SK-N-SH treated with all-trans-retinoic acid at 6 μM for 48 hours (cell line): ENCODE data around the gene SENP3.

Experiments used
- ATAC-seq: fragments of 200-7000 bp; cut with Tn5 transposase; 3 replicates; pipeline ENCODE4 v1.9.1; 2020; ENCODE audit warnings: mild to moderate bottlenecking, moderate library complexity
- ARNTL ChIP-seq: fragments of 450-650 bp; formaldehyde crosslinking; IDR thresholded peaks from 2 replicates; pipeline ENCODE4 v1.5.0; 2020; ENCODE audit warnings: low read depth, mild to moderate bottlenecking, moderate library complexity, borderline replicate concordance
- SNAI2 ChIP-seq: fragments of 250-450 bp; sonication (Bioruptor Pico); IDR thresholded peaks from 2 replicates; pipeline ENCODE4 v1.5.0; 2020; ENCODE audit warnings: mild to moderate bottlenecking, moderate library complexity
- ZNF565 ChIP-seq: fragments of 450-650 bp; formaldehyde crosslinking; conservative IDR thresholded peaks from 2 replicates; pipeline ENCODE4 v1.5.0; 2020; ENCODE audit warnings: low read depth, mild to moderate bottlenecking, moderate library complexity
- TF ChIP-seq, protein P1 (sequence below): fragments of 250-450 bp; sonication (Bioruptor Pico); IDR thresholded peaks from 2 replicates; pipeline ENCODE4 v1.8.0; 2021; ENCODE audit warnings: low read depth, mild to moderate bottlenecking, moderate library complexity, borderline replicate concordance
- TF ChIP-seq, protein P2 (sequence below): fragments of 250-450 bp; sonication (Bioruptor Pico); IDR thresholded peaks from 2 replicates; pipeline ENCODE4 v1.5.1; 2020; ENCODE audit warnings: low read depth, mild to moderate bottlenecking, moderate library complexity
- TF ChIP-seq, protein P3 (sequence below): fragments of 250-450 bp; sonication (Bioruptor Pico); IDR thresholded peaks from 2 replicates; pipeline ENCODE4 v1.8.0; 2020; ENCODE audit warnings: mild to moderate bottlenecking, moderate library complexity, borderline replicate concordance

Gene SENP3

DNA sequence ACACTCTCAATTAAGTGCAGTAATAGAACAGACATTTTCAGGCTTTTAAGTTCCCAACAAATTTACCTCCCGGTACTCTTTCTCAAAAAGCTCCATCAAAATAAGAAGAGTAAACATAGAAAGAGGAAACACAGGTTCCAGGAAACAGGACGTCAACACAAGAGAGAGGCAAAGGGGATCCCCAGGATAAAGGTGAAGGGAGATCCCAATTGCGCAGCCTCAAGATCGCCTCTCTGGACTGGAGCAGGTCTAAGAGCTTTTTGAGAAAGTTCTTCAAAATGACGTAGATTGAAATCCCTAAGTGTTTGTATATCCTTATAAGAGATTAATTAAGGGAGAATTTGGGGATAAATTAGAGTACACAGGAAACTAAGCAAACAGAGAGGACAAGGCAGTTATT lies 56.9 kb downstream of the SENP3 start:
- no peak for ATAC-seq
- TF ChIP-seq, protein P1, sequence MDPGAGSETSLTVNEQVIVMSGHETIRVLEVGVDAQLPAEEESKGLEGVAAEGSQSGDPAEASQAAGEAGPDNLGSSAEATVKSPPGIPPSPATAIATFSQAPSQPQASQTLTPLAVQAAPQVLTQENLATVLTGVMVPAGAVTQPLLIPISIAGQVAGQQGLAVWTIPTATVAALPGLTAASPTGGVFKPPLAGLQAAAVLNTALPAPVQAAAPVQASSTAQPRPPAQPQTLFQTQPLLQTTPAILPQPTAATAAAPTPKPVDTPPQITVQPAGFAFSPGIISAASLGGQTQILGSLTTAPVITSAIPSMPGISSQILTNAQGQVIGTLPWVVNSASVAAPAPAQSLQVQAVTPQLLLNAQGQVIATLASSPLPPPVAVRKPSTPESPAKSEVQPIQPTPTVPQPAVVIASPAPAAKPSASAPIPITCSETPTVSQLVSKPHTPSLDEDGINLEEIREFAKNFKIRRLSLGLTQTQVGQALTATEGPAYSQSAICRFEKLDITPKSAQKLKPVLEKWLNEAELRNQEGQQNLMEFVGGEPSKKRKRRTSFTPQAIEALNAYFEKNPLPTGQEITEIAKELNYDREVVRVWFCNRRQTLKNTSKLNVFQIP (CRISPR knock-in tag), result no peak
- TF ChIP-seq ZNF565 (CRISPR knock-in tag), result no peak

DNA sequence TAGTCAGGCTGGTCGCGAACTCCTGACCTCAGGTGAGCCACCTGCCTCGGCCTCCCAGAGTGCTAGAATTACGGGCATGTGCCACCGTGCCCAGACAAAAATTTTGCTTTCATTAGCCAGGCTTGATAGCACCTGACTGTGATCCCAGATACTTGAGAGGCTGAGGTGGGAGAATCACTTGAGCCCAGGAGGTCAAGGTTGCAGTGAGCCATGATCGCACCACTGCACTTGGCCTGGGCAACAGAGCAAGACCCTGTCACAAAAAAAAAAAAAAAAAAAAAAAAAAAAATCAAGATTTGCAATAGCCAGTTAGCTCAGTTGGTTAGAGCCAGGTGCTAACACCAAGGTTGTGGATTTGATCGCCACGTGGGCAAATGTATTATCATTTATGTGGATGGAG lies 59.1 kb downstream of the SENP3 start:
- TF ChIP-seq ZNF565 (CRISPR knock-in tag), result no peak
- TF ChIP-seq, protein P2, sequence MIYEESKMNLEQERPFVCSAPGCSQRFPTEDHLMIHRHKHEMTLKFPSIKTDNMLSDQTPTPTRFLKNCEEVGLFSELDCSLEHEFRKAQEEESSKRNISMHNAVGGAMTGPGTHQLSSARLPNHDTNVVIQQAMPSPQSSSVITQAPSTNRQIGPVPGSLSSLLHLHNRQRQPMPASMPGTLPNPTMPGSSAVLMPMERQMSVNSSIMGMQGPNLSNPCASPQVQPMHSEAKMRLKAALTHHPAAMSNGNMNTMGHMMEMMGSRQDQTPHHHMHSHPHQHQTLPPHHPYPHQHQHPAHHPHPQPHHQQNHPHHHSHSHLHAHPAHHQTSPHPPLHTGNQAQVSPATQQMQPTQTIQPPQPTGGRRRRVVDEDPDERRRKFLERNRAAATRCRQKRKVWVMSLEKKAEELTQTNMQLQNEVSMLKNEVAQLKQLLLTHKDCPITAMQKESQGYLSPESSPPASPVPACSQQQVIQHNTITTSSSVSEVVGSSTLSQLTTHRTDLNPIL (CRISPR knock-in tag), result no peak
- no peak for TF ChIP-seq SNAI2
- TF ChIP-seq ARNTL (CRISPR knock-in tag), result no peak
- TF ChIP-seq, protein P3, sequence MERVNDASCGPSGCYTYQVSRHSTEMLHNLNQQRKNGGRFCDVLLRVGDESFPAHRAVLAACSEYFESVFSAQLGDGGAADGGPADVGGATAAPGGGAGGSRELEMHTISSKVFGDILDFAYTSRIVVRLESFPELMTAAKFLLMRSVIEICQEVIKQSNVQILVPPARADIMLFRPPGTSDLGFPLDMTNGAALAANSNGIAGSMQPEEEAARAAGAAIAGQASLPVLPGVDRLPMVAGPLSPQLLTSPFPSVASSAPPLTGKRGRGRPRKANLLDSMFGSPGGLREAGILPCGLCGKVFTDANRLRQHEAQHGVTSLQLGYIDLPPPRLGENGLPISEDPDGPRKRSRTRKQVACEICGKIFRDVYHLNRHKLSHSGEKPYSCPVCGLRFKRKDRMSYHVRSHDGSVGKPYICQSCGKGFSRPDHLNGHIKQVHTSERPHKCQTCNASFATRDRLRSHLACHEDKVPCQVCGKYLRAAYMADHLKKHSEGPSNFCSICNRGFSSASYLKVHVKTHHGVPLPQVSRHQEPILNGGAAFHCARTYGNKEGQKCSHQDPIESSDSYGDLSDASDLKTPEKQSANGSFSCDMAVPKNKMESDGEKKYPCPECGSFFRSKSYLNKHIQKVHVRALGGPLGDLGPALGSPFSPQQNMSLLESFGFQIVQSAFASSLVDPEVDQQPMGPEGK (CRISPR knock-in tag), result no peak
- ATAC-seq, result no peak
